HEK293 (cell line): ENCODE results near the gene AGAP1.

Source experiments
- CTCF ChIA-PET: fragments of 350-600 bp; formaldehyde crosslinking; extraction: SDS; loops from one replicate; lab custom pipeline; 2021; ENCODE audit warnings: antibody characterized with exemption; lab: Yijun Ruan, JAX
- POLR2A ChIA-PET: fragments of 300-600 bp; formaldehyde crosslinking; extraction: SDS; loops from one replicate; lab custom pipeline; 2020; ENCODE audit warnings: antibody characterized with exemption, inconsistent platforms; lab: Yijun Ruan, JAX
- H3K27ac ChIP-seq: fragments of 200-500 bp; sonication (Bioruptor generic); 2 replicates; pipeline ENCODE4 v1.5.1; 2014; ENCODE audit warnings: low read depth, low read length, control low read depth, inconsistent platforms; ENCODE audit errors: extremely low read depth
- H3K36me3 ChIP-seq, 2 experiments: fragments of 200-500 bp in 1 of 2; sonication (Bioruptor generic) in 1 of 2; 1 replicate in 1 of 2; 2 replicates in 1 of 2; pipeline ENCODE4 v1.5.1; 2014 to 2017; ENCODE audit warnings: inconsistent platforms in 2 of 2, low read length in 2 of 2; ENCODE audit not compliant: control insufficient read depth in 2 of 2, insufficient read depth in 1 of 2
- H3K4me1 ChIP-seq: fragments of 200-500 bp; sonication (Bioruptor generic); 2 replicates; pipeline ENCODE4 v1.5.1; 2014; ENCODE audit warnings: mild to moderate bottlenecking, low read length, inconsistent platforms; ENCODE audit not compliant: control insufficient read depth, insufficient read depth
- H3K4me3 ChIP-seq: 2 replicates; pipeline ENCODE4 v1.5.1; 2011; ENCODE audit warnings: low read depth, mild to moderate bottlenecking, control low read depth, low read length, moderate library complexity
- H3K9me3 ChIP-seq: fragments of 200-500 bp; sonication (Bioruptor generic); 2 replicates; pipeline ENCODE4 v1.5.1; 2014; ENCODE audit warnings: low read depth, low read length, inconsistent platforms; ENCODE audit not compliant: control insufficient read depth, insufficient read depth
- ELK4 ChIP-seq: IDR thresholded peaks from 2 replicates; pipeline ENCODE4 v1.6.1; 2011; ENCODE audit warnings: mild to moderate bottlenecking, low read depth, low read length, borderline replicate concordance
- GLIS2 ChIP-seq: fragments of 450-650 bp; formaldehyde crosslinking; IDR thresholded peaks from 2 replicates; pipeline ENCODE4 v1.5.1; 2016; ENCODE audit warnings: missing biosample characterization, missing genetic modification characterization
- HIC1 ChIP-seq: fragments of 450-650 bp; formaldehyde crosslinking; IDR thresholded peaks from 2 replicates; pipeline ENCODE4 v1.5.1; 2016; ENCODE audit warnings: missing biosample characterization, missing genetic modification characterization
- PRDM2 ChIP-seq: fragments of 450-650 bp; formaldehyde crosslinking; IDR thresholded peaks from 2 replicates; pipeline ENCODE4 v1.5.1; 2016; ENCODE audit warnings: missing biosample characterization, missing genetic modification characterization, borderline replicate concordance
- PRDM6 ChIP-seq: fragments of 450-650 bp; formaldehyde crosslinking; IDR thresholded peaks from 2 replicates; pipeline ENCODE4 v1.5.1; 2017; ENCODE audit warnings: missing biosample characterization, missing genetic modification characterization
- REST ChIP-seq: fragments of 450-650 bp; formaldehyde crosslinking; IDR thresholded peaks from 2 replicates; pipeline ENCODE4 v1.5.1; 2016; ENCODE audit warnings: missing biosample characterization, missing genetic modification characterization
- SETDB1 ChIP-seq: IDR thresholded peaks from one replicate; pipeline ENCODE4 v1.6.1; 2017; ENCODE audit warnings: mild to moderate bottlenecking, low read length, moderate library complexity, mixed read lengths; ENCODE audit not compliant: insufficient read length
- ZBTB8A ChIP-seq: fragments of 450-650 bp; formaldehyde crosslinking; IDR thresholded peaks from 2 replicates; pipeline ENCODE4 v1.5.1; 2016; ENCODE audit warnings: missing biosample characterization, missing genetic modification characterization
- ZFHX2 ChIP-seq: fragments of 450-650 bp; formaldehyde crosslinking; conservative IDR thresholded peaks from 2 replicates; pipeline ENCODE4 v1.5.1; 2016; ENCODE audit warnings: missing biosample characterization, missing genetic modification characterization
- ZNF157 ChIP-seq: fragments of 450-650 bp; formaldehyde crosslinking; IDR thresholded peaks from 2 replicates; pipeline ENCODE4 v1.5.1; 2016; ENCODE audit warnings: missing biosample characterization, missing genetic modification characterization
- ZNF2 ChIP-seq: fragments of 450-650 bp; formaldehyde crosslinking; IDR thresholded peaks from 2 replicates; pipeline ENCODE4 v1.5.1; 2016; ENCODE audit warnings: missing biosample characterization, missing genetic modification characterization
- ZNF292 ChIP-seq: fragments of 450-650 bp; formaldehyde crosslinking; IDR thresholded peaks from 2 replicates; pipeline ENCODE4 v1.5.1; 2016; ENCODE audit warnings: low read depth, missing biosample characterization, missing genetic modification characterization, borderline replicate concordance
- ZNF335 ChIP-seq: fragments of 450-650 bp; formaldehyde crosslinking; conservative IDR thresholded peaks from 2 replicates; pipeline ENCODE4 v1.5.1; 2016; ENCODE audit warnings: missing biosample characterization, missing genetic modification characterization
- ZNF549 ChIP-seq: fragments of 450-650 bp; IDR thresholded peaks from 2 replicates; pipeline ENCODE4 v1.5.1; 2018; ENCODE audit warnings: missing biosample characterization, missing genetic modification characterization, mild to moderate bottlenecking, inconsistent platforms, moderate library complexity
- ZNF580 ChIP-seq: fragments of 450-650 bp; formaldehyde crosslinking; IDR thresholded peaks from 2 replicates; pipeline ENCODE4 v1.5.1; 2016; ENCODE audit warnings: missing biosample characterization, missing genetic modification characterization
- ZNF660 ChIP-seq: fragments of 450-650 bp; IDR thresholded peaks from 2 replicates; pipeline ENCODE4 v1.5.1; 2018; ENCODE audit warnings: missing biosample characterization, mild to moderate bottlenecking, missing genetic modification characterization
- ZNF670 ChIP-seq: fragments of 450-650 bp; formaldehyde crosslinking; IDR thresholded peaks from 2 replicates; pipeline ENCODE4 v1.5.1; 2016; ENCODE audit warnings: missing biosample characterization, missing genetic modification characterization, low read depth
- ZNF830 ChIP-seq: fragments of 450-650 bp; IDR thresholded peaks from 2 replicates; pipeline ENCODE4 v1.5.0; 2018; ENCODE audit warnings: missing biosample characterization, missing genetic modification characterization, low read depth, mild to moderate bottlenecking, moderate library complexity

Gene AGAP1

GRCh38 chr2:236086971-236087465 is 593.2 kb downstream of the AGAP1 start (continued):
- no peak for TF ChIP-seq ZNF670 (tag by site-specific recombination)
- TF ChIP-seq PRDM2 (tag by site-specific recombination), result no peak
- no peak for TF ChIP-seq GLIS2
- TF ChIP-seq, all 188 proteins: peak for 0

- ChIA-PET CTCF (no interaction called here), POLR2A (no interaction called here)
- Histone ChIP-seq H3K4me1 (no peaks in the 10 kb centered on the region), H3K27ac (no peak overlapping the region), H3K36me3 (no peaks in the 10 kb centered on the region), H3K4me3 (no peak overlapping the region), H3K9me3 (no peaks in the 10 kb centered on the region)
- TF ChIP-seq ZNF292 (tag by site-specific recombination), result no peak
- TF ChIP-seq ZNF660 (tag by site-specific recombination), result no peak
- no peak for TF ChIP-seq HIC1
- TF ChIP-seq ZNF157 (tag by site-specific recombination), result no peak
- TF ChIP-seq ZNF335 (tag by site-specific recombination), result no peak
- TF ChIP-seq ZNF830, result no peak
- TF ChIP-seq ZNF549 (tag by site-specific recombination), result no peak
- no peak for TF ChIP-seq SETDB1
- no peak for TF ChIP-seq ZBTB8A
- no peak for TF ChIP-seq ELK4
- no peak for TF ChIP-seq ZFHX2 (tag by site-specific recombination)
- TF ChIP-seq REST, result no peak
- TF ChIP-seq PRDM6 (tag by site-specific recombination), result no peak
- no peak for TF ChIP-seq ZNF580 (tag by site-specific recombination)
- TF ChIP-seq ZNF2 (tag by site-specific recombination), result no peak
These were observed 594.7 kb downstream of the AGAP1 start for GRCh38 chr2:236088368-236089057.
